ENCODE measurements around the gene USP47.

Gene USP47

GRCh38 chr11:11915625-11916024 is 73.9 kb downstream of the USP47 start:
- H3K27me3 ChIP-seq (ENCODE audit: control insufficient read depth in 1 of 2, insufficient read depth in 2 of 2, low read length in 2 of 2) = no peaks in the 10 kb centered on the region
- H3K4me3 ChIP-seq (ENCODE audit: low read depth in 1 of 2, low read length in 2 of 2) = no peak overlapping the region
- H3K4me1 ChIP-seq (ENCODE audit: insufficient read depth, low read length) = peaks cover 21% of the 10 kb centered on the region
- peaks cover under 1% of the 10 kb centered on the region for H3K36me3 ChIP-seq (ENCODE audit: insufficient read depth, low read length)
- no peaks in the 10 kb centered on the region for H3K9me3 ChIP-seq (ENCODE audit: low read length)
- no peak overlapping the region for H3K9ac ChIP-seq (ENCODE audit: low read length)
- H3K27ac ChIP-seq (ENCODE audit: low read depth, low read length) = no peak overlapping the region

- H3K9ac ChIP-seq (ENCODE audit: low read length) = no peak overlapping the region
- H3K36me3 ChIP-seq (ENCODE audit: insufficient read depth, low read length) = no peaks in the 10 kb centered on the region
- no peak overlapping the region for H3K4me3 ChIP-seq (ENCODE audit: low read depth in 1 of 2, low read length in 2 of 2)
- no peaks in the 10 kb centered on the region for H3K9me3 ChIP-seq (ENCODE audit: low read length)
- H3K4me1 ChIP-seq (ENCODE audit: insufficient read depth, low read length) = peaks cover 11% of the 10 kb centered on the region
- H3K27me3 ChIP-seq (ENCODE audit: control insufficient read depth in 1 of 2, insufficient read depth in 2 of 2, low read length in 2 of 2) = no peaks in the 10 kb centered on the region
- H3K27ac ChIP-seq (ENCODE audit: low read depth, low read length) = no peak overlapping the region
Observed at GRCh38 chr11:11916981-11917399, 75.2 kb downstream of the USP47 start.

GRCh38 chr11:11923828-11924227 is 82.1 kb downstream of the USP47 start:
- Histone ChIP-seq H3K4me1 (ENCODE audit: insufficient read depth, low read length) (no peaks in the 10 kb centered on the region), H3K9me3 (ENCODE audit: low read length) (no peaks in the 10 kb centered on the region), H3K9ac (ENCODE audit: low read length) (no peak overlapping the region), H3K4me3 (ENCODE audit: low read depth in 1 of 2, low read length in 2 of 2) (no peak overlapping the region), H3K36me3 (ENCODE audit: insufficient read depth, low read length) (no peaks in the 10 kb centered on the region), H3K27me3 (ENCODE audit: control insufficient read depth in 1 of 2, insufficient read depth in 2 of 2, low read length in 2 of 2) (no peaks in the 10 kb centered on the region), H3K27ac (ENCODE audit: low read depth, low read length) (no peak overlapping the region)

GRCh38 chr11:11929920-11930319 is 88.1 kb downstream of the USP47 start:
- no peaks in the 10 kb centered on the region for H3K4me1 ChIP-seq (ENCODE audit: insufficient read depth, low read length)
- no peak overlapping the region for H3K4me3 ChIP-seq (ENCODE audit: low read depth in 1 of 2, low read length in 2 of 2)
- H3K9ac ChIP-seq (ENCODE audit: low read length) = no peak overlapping the region
- no peaks in the 10 kb centered on the region for H3K9me3 ChIP-seq (ENCODE audit: low read length)
- no peak overlapping the region for H3K27ac ChIP-seq (ENCODE audit: low read depth, low read length)
- peaks cover 14% of the 10 kb centered on the region for H3K36me3 ChIP-seq (ENCODE audit: insufficient read depth, low read length)
- H3K27me3 ChIP-seq (ENCODE audit: control insufficient read depth in 1 of 2, insufficient read depth in 2 of 2, low read length in 2 of 2) = no peaks in the 10 kb centered on the region

GRCh38 chr11:11931461-11932055 is 89.8 kb downstream of the USP47 start:
- H3K36me3 ChIP-seq (ENCODE audit: insufficient read depth, low read length) = peaks cover 24% of the 10 kb centered on the region
- H3K9me3 ChIP-seq (ENCODE audit: low read length) = no peaks in the 10 kb centered on the region
- H3K9ac ChIP-seq (ENCODE audit: low read length) = no peak overlapping the region
- no peak overlapping the region for H3K27ac ChIP-seq (ENCODE audit: low read depth, low read length)
- no peak overlapping the region for H3K4me3 ChIP-seq (ENCODE audit: low read depth in 1 of 2, low read length in 2 of 2)
- no peaks in the 10 kb centered on the region for H3K27me3 ChIP-seq (ENCODE audit: control insufficient read depth in 1 of 2, insufficient read depth in 2 of 2, low read length in 2 of 2)
- H3K4me1 ChIP-seq (ENCODE audit: insufficient read depth, low read length) = no peaks in the 10 kb centered on the region

- no peaks in the 10 kb centered on the region for H3K4me1 ChIP-seq (ENCODE audit: insufficient read depth, low read length)
- H3K4me3 ChIP-seq (ENCODE audit: low read depth in 1 of 2, low read length in 2 of 2) = no peak overlapping the region
- H3K27ac ChIP-seq (ENCODE audit: low read depth, low read length) = no peak overlapping the region
- H3K36me3 ChIP-seq (ENCODE audit: insufficient read depth, low read length) = peaks cover 45% of the 10 kb centered on the region
- H3K9me3 ChIP-seq (ENCODE audit: low read length) = no peaks in the 10 kb centered on the region
- H3K27me3 ChIP-seq (ENCODE audit: control insufficient read depth in 1 of 2, insufficient read depth in 2 of 2, low read length in 2 of 2) = no peaks in the 10 kb centered on the region
- no peak overlapping the region for H3K9ac ChIP-seq (ENCODE audit: low read length)
Observed at GRCh38 chr11:11935536-11935935, 93.8 kb downstream of the USP47 start.

- Histone ChIP-seq H3K9me3 (ENCODE audit: low read length) (no peaks in the 10 kb centered on the region), H3K9ac (ENCODE audit: low read length) (no peak overlapping the region), H3K27ac (ENCODE audit: low read depth, low read length) (no peak overlapping the region), H3K27me3 (ENCODE audit: control insufficient read depth in 1 of 2, insufficient read depth in 2 of 2, low read length in 2 of 2) (no peaks in the 10 kb centered on the region), H3K36me3 (ENCODE audit: insufficient read depth, low read length) (peaks cover 50% of the 10 kb centered on the region), H3K4me1 (ENCODE audit: insufficient read depth, low read length) (no peaks in the 10 kb centered on the region), H3K4me3 (ENCODE audit: low read depth in 1 of 2, low read length in 2 of 2) (no peak overlapping the region)
Observed at GRCh38 chr11:11937433-11937832, 95.7 kb downstream of the USP47 start.

- Histone ChIP-seq H3K36me3 (ENCODE audit: insufficient read depth, low read length) (peaks cover 54% of the 10 kb centered on the region), H3K4me1 (ENCODE audit: insufficient read depth, low read length) (no peaks in the 10 kb centered on the region), H3K4me3 (ENCODE audit: low read depth in 1 of 2, low read length in 2 of 2) (no peak overlapping the region), H3K27ac (ENCODE audit: low read depth, low read length) (no peak overlapping the region), H3K9me3 (ENCODE audit: low read length) (no peaks in the 10 kb centered on the region), H3K27me3 (ENCODE audit: control insufficient read depth in 1 of 2, insufficient read depth in 2 of 2, low read length in 2 of 2) (no peaks in the 10 kb centered on the region), H3K9ac (ENCODE audit: low read length) (no peak overlapping the region)
Observed at GRCh38 chr11:11937957-11938356, 96.2 kb downstream of the USP47 start.

- Histone ChIP-seq H3K4me1 (ENCODE audit: insufficient read depth, low read length) (no peaks in the 10 kb centered on the region), H3K27ac (ENCODE audit: low read depth, low read length) (no peak overlapping the region), H3K36me3 (ENCODE audit: insufficient read depth, low read length) (peaks cover 51% of the 10 kb centered on the region), H3K9me3 (ENCODE audit: low read length) (no peaks in the 10 kb centered on the region), H3K4me3 (ENCODE audit: low read depth in 1 of 2, low read length in 2 of 2) (no peak overlapping the region), H3K27me3 (ENCODE audit: control insufficient read depth in 1 of 2, insufficient read depth in 2 of 2, low read length in 2 of 2) (no peaks in the 10 kb centered on the region), H3K9ac (ENCODE audit: low read length) (no peak overlapping the region)
Observed at GRCh38 chr11:11940551-11940950, 98.8 kb downstream of the USP47 start.

- no peaks in the 10 kb centered on the region for H3K9me3 ChIP-seq (ENCODE audit: low read length)
- peaks cover 35% of the 10 kb centered on the region for H3K36me3 ChIP-seq (ENCODE audit: insufficient read depth, low read length)
- H3K27ac ChIP-seq (ENCODE audit: low read depth, low read length) = no peak overlapping the region
- H3K9ac ChIP-seq (ENCODE audit: low read length) = no peak overlapping the region
- H3K4me3 ChIP-seq (ENCODE audit: low read depth in 1 of 2, low read length in 2 of 2) = no peak overlapping the region
- no peaks in the 10 kb centered on the region for H3K27me3 ChIP-seq (ENCODE audit: control insufficient read depth in 1 of 2, insufficient read depth in 2 of 2, low read length in 2 of 2)
- H3K4me1 ChIP-seq (ENCODE audit: insufficient read depth, low read length) = no peaks in the 10 kb centered on the region
Observed at GRCh38 chr11:11942668-11943067, 100.9 kb downstream of the USP47 start.

- Histone ChIP-seq H3K4me1 (ENCODE audit: insufficient read depth, low read length) (no peaks in the 10 kb centered on the region), H3K9ac (ENCODE audit: low read length) (no peak overlapping the region), H3K27me3 (ENCODE audit: control insufficient read depth in 1 of 2, insufficient read depth in 2 of 2, low read length in 2 of 2) (no peaks in the 10 kb centered on the region), H3K27ac (ENCODE audit: low read depth, low read length) (no peak overlapping the region), H3K4me3 (ENCODE audit: low read depth in 1 of 2, low read length in 2 of 2) (no peak overlapping the region), H3K36me3 (ENCODE audit: insufficient read depth, low read length) (peaks cover 26% of the 10 kb centered on the region), H3K9me3 (ENCODE audit: low read length) (no peaks in the 10 kb centered on the region)
Observed at GRCh38 chr11:11944444-11944843, 102.7 kb downstream of the USP47 start.

GRCh38 chr11:11946180-11946579 is 104.4 kb downstream of the USP47 start:
- H3K9ac ChIP-seq (ENCODE audit: low read length) = no peak overlapping the region
- peaks cover 29% of the 10 kb centered on the region for H3K36me3 ChIP-seq (ENCODE audit: insufficient read depth, low read length)
- no peaks in the 10 kb centered on the region for H3K9me3 ChIP-seq (ENCODE audit: low read length)
- no peak overlapping the region for H3K4me3 ChIP-seq (ENCODE audit: low read depth in 1 of 2, low read length in 2 of 2)
- no peaks in the 10 kb centered on the region for H3K27me3 ChIP-seq (ENCODE audit: control insufficient read depth in 1 of 2, insufficient read depth in 2 of 2, low read length in 2 of 2)
- H3K4me1 ChIP-seq (ENCODE audit: insufficient read depth, low read length) = no peaks in the 10 kb centered on the region
- no peak overlapping the region for H3K27ac ChIP-seq (ENCODE audit: low read depth, low read length)
